DMS153 treated with DMSO at 0.1 percent for 48 hours (cell line): ENCODE results near the gene MYMX.

ENCODE experiments used
- DNase-seq: peaks from one replicate; lab custom pipeline; 2025; ENCODE audit not compliant: unreplicated experiment; lab: John Stamatoyannopoulos, UW

The MYMX gene

GRCh38 chr6:44219053-44219814, 2.5 kb downstream of the MYMX start:
- DNase-seq: peak; percentile 55

- DNase-seq: no peak
These were observed 3.4 kb downstream of the MYMX start for GRCh38 chr6:44219815-44220784.

- DNase-seq: no peak
These were observed 4.2 kb downstream of the MYMX start for GRCh38 chr6:44220913-44221290.

- DNase-seq: peak; percentile 32
These were observed 4.7 kb downstream of the MYMX start for GRCh38 chr6:44221291-44221960.

- no peak for DNase-seq
These were observed 5.2 kb downstream of the MYMX start for GRCh38 chr6:44221961-44222335.

GRCh38 chr6:44222486-44223318, 6.0 kb downstream of the MYMX start:
- DNase-seq: peak; percentile 29

GRCh38 chr6:44223319-44224028, 6.7 kb downstream of the MYMX start, which contains the start of gene SLC29A1:
SLC29A1 (plus strand) TSS chr6:44223595; CDS start chr6:44227314, 3,719 bp downstream.
- DNase-seq: peak; percentile 65

GRCh38 chr6:44224029-44224964, 7.6 kb downstream of the MYMX start:
- no peak for DNase-seq

- no peak for DNase-seq
These were observed 8.2 kb downstream of the MYMX start for GRCh38 chr6:44224965-44225305.

GRCh38 chr6:44225579-44226325, 9.0 kb downstream of the MYMX start:
- no peak for DNase-seq

GRCh38 chr6:44226368-44227147, 9.8 kb downstream of the MYMX start:
- DNase-seq: no peak

GRCh38 chr6:44227148-44227793, 10.5 kb downstream of the MYMX start:
- no peak for DNase-seq

- DNase-seq: no peak
These were observed 11.3 kb downstream of the MYMX start for GRCh38 chr6:44228031-44228430.

- no peak for DNase-seq
These were observed 11.7 kb downstream of the MYMX start for GRCh38 chr6:44228433-44228832.

GRCh38 chr6:44228836-44229235, 12.1 kb downstream of the MYMX start:
- no peak for DNase-seq

- DNase-seq: no peak
These were observed 12.8 kb downstream of the MYMX start for GRCh38 chr6:44229376-44230033.
